ENCODE measurements around the gene GCDH. TPM values are rescaled to one million over a fixed set of nuclear protein-coding genes. Genes with fewer than 3 reads are reported as not detected.

GCDH gene
- total and polyA plus RNA-seq, 9 donors = 11.9 to 36.3 (median 28.4) TPM

- H3K27me3 ChIP-seq = no peaks in the 10 kb centered on the region
- no peaks in the 10 kb centered on the region for H3K4me1 ChIP-seq (ENCODE audit: insufficient read depth)
- TF ChIP-seq CTCF (IDR thresholded peaks at IDR 0.05) (no peak), POLR2A (IDR thresholded peaks at IDR 0.05) (no peak), EP300 (IDR thresholded peaks at IDR 0.05) (no peak)
- no peak overlapping the region for H3K4me3 ChIP-seq
- DNase-seq = no peak
- 92 to 93% (median 92%) methylated on average over 3 to 4 of the region's 4 CpGs for WGBS, 3 donors
- H3K27ac ChIP-seq = no peak overlapping the region
- H3K36me3 ChIP-seq = no peaks in the 10 kb centered on the region
- intact Hi-C loops (cut with DNase I) = no loop called here
- no peaks in the 10 kb centered on the region for H3K9me3 ChIP-seq
Observed at GRCh38 chr19:12864143-12864542, 26.8 kb upstream of the GCDH start.

- no peaks in the 10 kb centered on the region for H3K36me3 ChIP-seq
- H3K9me3 ChIP-seq = no peaks in the 10 kb centered on the region
- DNase-seq = no peak
- TF ChIP-seq CTCF (IDR thresholded peaks at IDR 0.05) (no peak), POLR2A (IDR thresholded peaks at IDR 0.05) (no peak), EP300 (IDR thresholded peaks at IDR 0.05) (no peak)
- H3K27me3 ChIP-seq = no peaks in the 10 kb centered on the region
- WGBS, 3 donors = 86 to 88% (median 88%) methylated on average over 34 of the region's 34 CpGs
- no peak overlapping the region for H3K4me3 ChIP-seq
- no peak overlapping the region for H3K27ac ChIP-seq
- H3K4me1 ChIP-seq (ENCODE audit: insufficient read depth) = no peaks in the 10 kb centered on the region
- intact Hi-C loops (cut with DNase I) = no loop called here
Observed at GRCh38 chr19:12864721-12865715, 25.9 kb upstream of the GCDH start.

- Histone ChIP-seq H3K4me3 (no peak overlapping the region), H3K9me3 (no peaks in the 10 kb centered on the region), H3K27me3 (no peaks in the 10 kb centered on the region), H3K4me1 (ENCODE audit: insufficient read depth) (no peaks in the 10 kb centered on the region), H3K27ac (no peak overlapping the region), H3K36me3 (no peaks in the 10 kb centered on the region)
- TF ChIP-seq POLR2A (IDR thresholded peaks at IDR 0.05) (no peak), CTCF (IDR thresholded peaks at IDR 0.05) (no peak), EP300 (IDR thresholded peaks at IDR 0.05) (no peak)
- WGBS, 3 donors = 81 to 85% (median 83%) methylated on average over 18 to 19 of the region's 19 CpGs
- DNase-seq = no peak
- intact Hi-C loops (cut with DNase I) = no loop called here
Observed at GRCh38 chr19:12865746-12866415, 25.1 kb upstream of the GCDH start.

- no peaks in the 10 kb centered on the region for H3K27me3 ChIP-seq
- no peak overlapping the region for H3K4me3 ChIP-seq
- 83 to 86% (median 86%) methylated on average over 29 of the region's 29 CpGs for WGBS, 3 donors
- H3K36me3 ChIP-seq = no peaks in the 10 kb centered on the region
- H3K27ac ChIP-seq = no peak overlapping the region
- no peak for DNase-seq
- TF ChIP-seq POLR2A (IDR thresholded peaks at IDR 0.05) (no peak), CTCF (IDR thresholded peaks at IDR 0.05) (no peak), EP300 (IDR thresholded peaks at IDR 0.05) (no peak)
- H3K9me3 ChIP-seq = no peaks in the 10 kb centered on the region
- no peaks in the 10 kb centered on the region for H3K4me1 ChIP-seq (ENCODE audit: insufficient read depth)
- intact Hi-C loops (cut with DNase I) = no loop called here
Observed at GRCh38 chr19:12866416-12867119, 24.4 kb upstream of the GCDH start.
